IMR-90 (cell line): ENCODE measurements around the gene LIN7B. TPM values are rescaled to one million over a fixed set of nuclear protein-coding genes. Genes with fewer than 3 reads are reported as not detected.
A peak's percentile ranks its signal among the peaks of the same experiment; 100 is the strongest.

Experiments
- ATAC-seq: fragments of 200-7000 bp; cut with Tn5 transposase; 2 replicates; pipeline ENCODE4 v1.9.1; 2020; ENCODE audit warnings: low read depth, mild to moderate bottlenecking, moderate library complexity
- BruUV-seq: library from RNA; stranded (reverse); fragments of 400-500 nt; replicated peaks from 2 replicates; lab custom pipeline; 2021; lab: Mats Ljungman, UMichigan
- CTCF ChIA-PET: fragments of 300-600 bp; formaldehyde crosslinking; extraction: SDS; loops from one replicate; lab custom pipeline; 2021; ENCODE audit warnings: antibody characterized with exemption; lab: Yijun Ruan, JAX
- POLR2A ChIA-PET: fragments of 300-600 bp; sonication (Branson Sonifier 250); formaldehyde crosslinking; loops from one replicate; lab custom pipeline; 2022; ENCODE audit warnings: antibody characterized with exemption; ENCODE audit not compliant: unreplicated experiment; lab: Charles Lee
- DNase-seq: peaks from one replicate; pipeline ENCODE4 v3.0.0; 2013
- H2AFZ ChIP-seq: replicated peaks from 2 replicates; pipeline ENCODE3; 2013; ENCODE audit warnings: low read length, mild to moderate bottlenecking; ENCODE audit not compliant: poor library complexity
- H2AK5ac ChIP-seq: 2 replicates; pipeline ENCODE4 v1.6.1; 2013; ENCODE audit warnings: low read depth, low read length, inconsistent platforms
- H2AK9ac ChIP-seq: replicated peaks from 2 replicates; pipeline ENCODE3; 2013; ENCODE audit warnings: mild to moderate bottlenecking, low read depth, low read length, moderate library complexity; ENCODE audit not compliant: poor library complexity
- H2BK120ac ChIP-seq: 2 replicates; pipeline ENCODE4 v1.6.1; 2013; ENCODE audit warnings: low read depth, low read length, inconsistent platforms
- H2BK15ac ChIP-seq: 3 replicates; pipeline ENCODE4 v1.6.1; 2013; ENCODE audit warnings: low read depth, low read length, inconsistent platforms
- H2BK20ac ChIP-seq: 2 replicates; pipeline ENCODE4 v1.6.1; 2013; ENCODE audit warnings: low read depth, mild to moderate bottlenecking, inconsistent platforms, low read length, moderate library complexity
- H2BK5ac ChIP-seq: 2 replicates; pipeline ENCODE4 v1.6.1; 2013; ENCODE audit warnings: mild to moderate bottlenecking, low read depth, low read length, inconsistent platforms; ENCODE audit not compliant: poor library complexity, severe bottlenecking
- H3K14ac ChIP-seq: replicated peaks from 2 replicates; pipeline ENCODE4 v1.6.1; 2013; ENCODE audit warnings: low read depth, low read length, inconsistent platforms
- H3K18ac ChIP-seq: 2 replicates; pipeline ENCODE4 v1.6.1; 2013; ENCODE audit warnings: low read depth, low read length, control low read depth
- H3K23ac ChIP-seq: 2 replicates; pipeline ENCODE4 v1.6.1; 2013; ENCODE audit warnings: low read depth, low read length, inconsistent platforms
- H3K27ac ChIP-seq: 2 replicates; pipeline ENCODE4 v1.5.1; 2013; ENCODE audit warnings: mild to moderate bottlenecking, control low read depth, low read length; ENCODE audit not compliant: insufficient read depth
- H3K27me3 ChIP-seq: 2 replicates; pipeline ENCODE4 v1.6.1; 2013; ENCODE audit warnings: low read length; ENCODE audit not compliant: control insufficient read depth, insufficient read depth
- H3K36me3 ChIP-seq: 2 replicates; pipeline ENCODE4 v1.6.1; 2013; ENCODE audit warnings: low read length, mixed read lengths; ENCODE audit not compliant: control insufficient read depth, insufficient read depth
- H3K4ac ChIP-seq: 2 replicates; pipeline ENCODE4 v1.6.1; 2013; ENCODE audit warnings: low read depth, low read length, inconsistent platforms
- H3K4me1 ChIP-seq: 2 replicates; pipeline ENCODE4 v1.6.1; 2013; ENCODE audit warnings: low read length, mixed read lengths; ENCODE audit not compliant: control insufficient read depth, insufficient read depth
- H3K4me2 ChIP-seq: 2 replicates; pipeline ENCODE4 v1.6.1; 2013; ENCODE audit warnings: low read depth, mild to moderate bottlenecking, control low read depth, low read length, moderate library complexity
- H3K4me3 ChIP-seq: 2 replicates; pipeline ENCODE4 v1.5.1; 2013; ENCODE audit warnings: low read depth, mild to moderate bottlenecking, control low read depth, low read length, moderate library complexity; ENCODE audit not compliant: insufficient read depth
- H3K56ac ChIP-seq: 2 replicates; pipeline ENCODE4 v1.6.1; 2013; ENCODE audit warnings: low read length, inconsistent platforms; ENCODE audit not compliant: insufficient read depth; ENCODE audit errors: extremely low read depth
- H3K79me1 ChIP-seq, 2 experiments: 2 replicates each; pipeline ENCODE4 v1.6.1; 2013; ENCODE audit warnings: low read length in 2 of 2, inconsistent platforms in 1 of 2, low read depth in 1 of 2
- H3K9ac ChIP-seq: 2 replicates; pipeline ENCODE4 v1.6.1; 2013; ENCODE audit warnings: low read depth, low read length, control low read depth
- H3K9me1 ChIP-seq: 2 replicates; pipeline ENCODE4 v1.6.1; 2013; ENCODE audit warnings: low read length, inconsistent platforms; ENCODE audit not compliant: insufficient read depth
- H3K9me3 ChIP-seq: 2 replicates; pipeline ENCODE4 v1.6.1; 2013; ENCODE audit warnings: low read length; ENCODE audit not compliant: control insufficient read depth, insufficient read depth
- H4K20me1 ChIP-seq: 2 replicates; pipeline ENCODE4 v1.6.1; 2013; ENCODE audit warnings: low read length, inconsistent platforms; ENCODE audit not compliant: insufficient read depth
- H4K5ac ChIP-seq: 2 replicates; pipeline ENCODE4 v1.6.1; 2013; ENCODE audit warnings: mild to moderate bottlenecking, low read depth, low read length, control low read depth
- H4K8ac ChIP-seq, 2 experiments: 2 replicates each; pipeline ENCODE4 v1.6.1; 2013; ENCODE audit warnings: low read depth in 2 of 2, low read length in 2 of 2, control low read depth in 1 of 2, inconsistent platforms in 1 of 2
- H4K91ac ChIP-seq: 2 replicates; pipeline ENCODE4 v1.6.1; 2013; ENCODE audit warnings: low read depth, low read length, inconsistent platforms; ENCODE audit not compliant: insufficient read depth
- CEBPB ChIP-seq: IDR thresholded peaks from 2 replicates; pipeline ENCODE4 v1.6.1; 2012; ENCODE audit warnings: low read depth, low read length, improper control_type of control experiment
- CHD1 ChIP-seq: IDR thresholded peaks from 2 replicates; pipeline ENCODE4 v1.6.1; 2012; ENCODE audit warnings: low read depth, low read length, improper control_type of control experiment
- FOS ChIP-seq: fragments of 150-350 bp; IDR thresholded peaks from 2 replicates; pipeline ENCODE4 v1.6.1; 2016; ENCODE audit warnings: low read depth, low read length
- MAZ ChIP-seq: IDR thresholded peaks from 2 replicates; pipeline ENCODE4 v1.6.1; 2012; ENCODE audit warnings: low read depth, mild to moderate bottlenecking, low read length, improper control_type of control experiment, moderate library complexity, borderline replicate concordance
- MXI1 ChIP-seq: IDR thresholded peaks from 2 replicates; pipeline ENCODE4 v1.6.1; 2012; ENCODE audit warnings: low read depth, mild to moderate bottlenecking, low read length, moderate library complexity, borderline replicate concordance
- NFE2L2 ChIP-seq: fragments of 150-350 bp; IDR thresholded peaks from 2 replicates; pipeline ENCODE4 v1.6.1; 2016; ENCODE audit warnings: low read depth, mild to moderate bottlenecking, low read length
- POLR2A ChIP-seq: IDR thresholded peaks from 2 replicates; pipeline ENCODE4 v1.6.1; 2012; ENCODE audit warnings: mild to moderate bottlenecking, low read depth, low read length
- RAD21 ChIP-seq: IDR thresholded peaks from 2 replicates; pipeline ENCODE4 v1.6.1; 2012; ENCODE audit warnings: low read length, improper control_type of control experiment
- RCOR1 ChIP-seq: IDR thresholded peaks from 2 replicates; pipeline ENCODE4 v1.6.1; 2012; ENCODE audit warnings: mild to moderate bottlenecking, low read length, improper control_type of control experiment; ENCODE audit not compliant: insufficient replicate concordance
- SMC3 ChIP-seq: fragments of 150-350 bp; IDR thresholded peaks from 2 replicates; pipeline ENCODE4 v1.6.1; 2016; ENCODE audit warnings: low read depth, mild to moderate bottlenecking, antibody characterized with exemption, low read length, moderate library complexity
- WGBS, 2 experiments: methylation state at CpG; one replicate each; pipeline versions ENCODE4 v1.1.5 to v1.1.7; 2013; ENCODE audit warnings: missing lambda C conversion rate in 2 of 2; ENCODE audit not compliant: insufficient read length in 1 of 2; ENCODE audit errors: extremely low coverage in 2 of 2; 5-methylcytosine and 5-hydroxymethylcytosine counted together
- dilution Hi-C: fragments of 300-500 bp; cut with HindIII; formaldehyde crosslinking; loops from one replicate; pipeline ENCODE4 v1.14.3; 2018; ENCODE audit warnings: low sequenced_read_pairs; ENCODE audit not compliant: unreplicated experiment
- in situ Hi-C: fragments of 300-500 bp; cut with MboI; formaldehyde crosslinking; loops from 3 replicates; pipeline ENCODE4 v1.14.3; 2019; ENCODE audit warnings: low sequenced_read_pairs, inconsistent platforms, mixed read lengths
- intact Hi-C: fragments of 100-400 bp; cut with micrococcal nuclease; formaldehyde crosslinking; loops from 2 replicates; pipeline ENCODE4 v1.10.0; 2022
- polyA plus RNA-seq, 3 experiments: library from polyadenylated mRNA; depleted of rRNA; stranded (reverse); fragments of >200 nt; gene quantifications; 2 replicates each; pipeline ENCODE4 v1.2.3, GENCODE V29; 2012; ENCODE audit warnings: low replicate concordance in 1 of 3
- total RNA-seq: library from RNA; depleted of rRNA; stranded (reverse); fragments of >200 nt; gene quantifications from 2 replicates; pipeline ENCODE4 v1.2.3, GENCODE V29; 2012
- TF ChIP-seq, protein P1 (sequence below): fragments of 150-350 bp; IDR thresholded peaks from 2 replicates; pipeline ENCODE4 v1.6.1; 2017; ENCODE audit warnings: mild to moderate bottlenecking, antibody characterized with exemption, low read length, low read depth
- TF ChIP-seq, protein P2 (sequence below): fragments of 150-350 bp; IDR thresholded peaks from 2 replicates; pipeline ENCODE4 v1.6.1; 2016; ENCODE audit warnings: low read depth, mild to moderate bottlenecking, low read length, moderate library complexity, borderline replicate concordance
- TF ChIP-seq, protein P3 (sequence below): conservative IDR thresholded peaks from 2 replicates; pipeline ENCODE4 v1.5.1; 2012; ENCODE audit warnings: mild to moderate bottlenecking, low read depth, low read length, improper control_type of control experiment

The LIN7B gene
- total and polyA plus RNA-seq, 2 of the 4 experiments (the other 2 are of a cell fraction) = 3.8 to 8.0 TPM

DNA sequence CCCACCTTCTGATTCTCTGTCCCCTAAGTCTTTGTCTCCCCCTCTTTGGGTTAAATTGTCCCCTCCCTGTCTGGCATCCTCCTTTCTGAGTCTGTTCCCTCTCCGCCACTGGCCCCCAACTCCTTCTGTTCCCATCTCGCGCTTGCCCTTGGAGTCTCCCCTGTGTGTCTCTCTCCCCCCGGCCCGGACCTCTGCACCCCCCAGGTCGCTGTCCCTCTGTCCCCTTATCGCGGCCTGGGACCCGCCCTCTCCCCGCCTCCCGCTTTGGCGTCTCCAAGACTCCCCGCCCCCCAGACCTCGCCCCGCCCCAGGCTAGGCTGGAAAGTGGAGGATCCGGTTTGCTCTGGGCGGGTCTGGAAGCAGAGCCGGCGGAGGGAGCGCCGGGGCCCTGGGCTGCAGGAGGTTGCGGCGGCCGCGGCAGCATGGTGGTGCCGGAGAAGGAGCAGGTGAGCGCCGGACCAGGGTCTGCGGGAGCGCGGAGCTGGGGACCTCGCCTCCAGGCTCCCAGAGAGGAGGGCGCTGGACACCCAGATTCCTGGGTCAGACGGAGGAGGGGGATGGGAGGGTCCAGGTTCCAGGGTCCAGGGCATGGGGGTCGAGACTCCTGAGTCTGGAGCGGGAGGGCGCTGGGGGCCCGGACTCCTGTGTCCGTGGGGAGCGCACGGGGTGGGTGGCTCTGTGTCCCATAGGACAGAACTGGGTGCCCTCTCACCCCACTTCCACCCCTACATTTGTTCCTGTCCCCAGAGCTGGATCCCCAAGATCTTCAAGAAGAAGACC is 43.5 kb downstream of the LIN7B start, which contains the start of gene TRPM4:
Gene TRPM4 (plus strand): TSS at position 348 of the 780 bp plus-strand sequence. CDS start 75 bp downstream, at position 423.
- no peak within 1 kb of the TSS for H2BK120ac ChIP-seq
- H2BK5ac ChIP-seq = peak within 1 kb of the TSS; percentile 37
- BruUV-seq = no TSS peak
- H3K4ac ChIP-seq = peak within 1 kb of the TSS; percentile 74
- peak within 1 kb of the TSS; percentile 93 for H2AK9ac ChIP-seq
- H3K27me3 ChIP-seq = peaks cover 8% of the 10 kb centered on the region; the same call in 1 of the 2 replicates
- dilution Hi-C loops = no loop called here
- no peaks in the 10 kb centered on the region; the same call in 1 of the 2 replicates for H4K20me1 ChIP-seq
- H3K4me2 ChIP-seq = peak within 1 kb of the TSS; percentile 88
- H3K27ac ChIP-seq = peak within 1 kb of the TSS; percentile 64
- H4K91ac ChIP-seq = no peak within 1 kb of the TSS
- peaks cover 2% of the 10 kb centered on the region; the same call in 1 of the 2 replicates for H3K4me1 ChIP-seq
- peak within 1 kb of the TSS; percentile 1; the same call in 1 of the 2 replicates for H2AK5ac ChIP-seq
- H3K4me3 ChIP-seq = peak within 1 kb of the TSS; percentile 97
- peak within 1 kb of the TSS; percentile 31 to 92; a peak in 2 of 4 replicates for H4K8ac ChIP-seq
- no peaks in the 10 kb centered on the region for H3K9me3 ChIP-seq
- H3K18ac ChIP-seq = no peak within 1 kb of the TSS; the same call in 1 of the 2 replicates
- H4K5ac ChIP-seq = no peak within 1 kb of the TSS; the same call in 1 of the 2 replicates
- 0% methylated on average over 3 of the region's 41 CpGs; no CpG with 5 or more reads in 1 of the 2 experiments for WGBS, 2 experiments
- intact Hi-C loops = no loop called here
- no peak within 1 kb of the TSS for H2BK20ac ChIP-seq
- in situ Hi-C loops = no loop called here
- H2BK15ac ChIP-seq = no peak within 1 kb of the TSS
- H3K9me1 ChIP-seq = peaks cover 5% of the 10 kb centered on the region; the same call in 1 of the 2 replicates
- H3K56ac ChIP-seq = peak within 1 kb of the TSS; percentile 51; the same call in 1 of the 2 replicates
- CTCF ChIA-PET = no interaction called here
- H3K79me1 ChIP-seq = peaks cover 8 to 32% of the 10 kb centered on the region in 2 experiments; a peak in 3 of 4 replicates
- POLR2A ChIA-PET = no interaction called here
- peak within 1 kb of the TSS; percentile 86 for H3K9ac ChIP-seq
- ATAC-seq = peak; percentile 99
- H2AFZ ChIP-seq = peak within 1 kb of the TSS; percentile 98
- H3K14ac ChIP-seq = peak within 1 kb of the TSS; percentile 90
- peak; percentile 61 for DNase-seq
- H3K23ac ChIP-seq = peak within 1 kb of the TSS; percentile 21
- no peaks in the 10 kb centered on the region; the same call in 1 of the 2 replicates for H3K36me3 ChIP-seq
- TF ChIP-seq, protein P1, sequence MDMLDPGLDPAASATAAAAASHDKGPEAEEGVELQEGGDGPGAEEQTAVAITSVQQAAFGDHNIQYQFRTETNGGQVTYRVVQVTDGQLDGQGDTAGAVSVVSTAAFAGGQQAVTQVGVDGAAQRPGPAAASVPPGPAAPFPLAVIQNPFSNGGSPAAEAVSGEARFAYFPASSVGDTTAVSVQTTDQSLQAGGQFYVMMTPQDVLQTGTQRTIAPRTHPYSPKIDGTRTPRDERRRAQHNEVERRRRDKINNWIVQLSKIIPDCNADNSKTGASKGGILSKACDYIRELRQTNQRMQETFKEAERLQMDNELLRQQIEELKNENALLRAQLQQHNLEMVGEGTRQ = no peak
- TF ChIP-seq NFE2L2 = no peak
- TF ChIP-seq POLR2A = 0 out of 2 replicates have a peak, but pooled peaks have one; percentile 36
- TF ChIP-seq MXI1 = peak; percentile 47; the same call in 1 of the 2 replicates
- no peak for TF ChIP-seq FOS
- TF ChIP-seq MAZ = peak; percentile 38; the same call in 1 of the 2 replicates
- no peak for TF ChIP-seq RAD21
- TF ChIP-seq RCOR1 = no peak
- TF ChIP-seq SMC3 = no peak
- TF ChIP-seq CHD1 = no peak
- TF ChIP-seq, protein P2, sequence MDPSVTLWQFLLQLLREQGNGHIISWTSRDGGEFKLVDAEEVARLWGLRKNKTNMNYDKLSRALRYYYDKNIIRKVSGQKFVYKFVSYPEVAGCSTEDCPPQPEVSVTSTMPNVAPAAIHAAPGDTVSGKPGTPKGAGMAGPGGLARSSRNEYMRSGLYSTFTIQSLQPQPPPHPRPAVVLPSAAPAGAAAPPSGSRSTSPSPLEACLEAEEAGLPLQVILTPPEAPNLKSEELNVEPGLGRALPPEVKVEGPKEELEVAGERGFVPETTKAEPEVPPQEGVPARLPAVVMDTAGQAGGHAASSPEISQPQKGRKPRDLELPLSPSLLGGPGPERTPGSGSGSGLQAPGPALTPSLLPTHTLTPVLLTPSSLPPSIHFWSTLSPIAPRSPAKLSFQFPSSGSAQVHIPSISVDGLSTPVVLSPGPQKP = no peak
- TF ChIP-seq, protein P3, sequence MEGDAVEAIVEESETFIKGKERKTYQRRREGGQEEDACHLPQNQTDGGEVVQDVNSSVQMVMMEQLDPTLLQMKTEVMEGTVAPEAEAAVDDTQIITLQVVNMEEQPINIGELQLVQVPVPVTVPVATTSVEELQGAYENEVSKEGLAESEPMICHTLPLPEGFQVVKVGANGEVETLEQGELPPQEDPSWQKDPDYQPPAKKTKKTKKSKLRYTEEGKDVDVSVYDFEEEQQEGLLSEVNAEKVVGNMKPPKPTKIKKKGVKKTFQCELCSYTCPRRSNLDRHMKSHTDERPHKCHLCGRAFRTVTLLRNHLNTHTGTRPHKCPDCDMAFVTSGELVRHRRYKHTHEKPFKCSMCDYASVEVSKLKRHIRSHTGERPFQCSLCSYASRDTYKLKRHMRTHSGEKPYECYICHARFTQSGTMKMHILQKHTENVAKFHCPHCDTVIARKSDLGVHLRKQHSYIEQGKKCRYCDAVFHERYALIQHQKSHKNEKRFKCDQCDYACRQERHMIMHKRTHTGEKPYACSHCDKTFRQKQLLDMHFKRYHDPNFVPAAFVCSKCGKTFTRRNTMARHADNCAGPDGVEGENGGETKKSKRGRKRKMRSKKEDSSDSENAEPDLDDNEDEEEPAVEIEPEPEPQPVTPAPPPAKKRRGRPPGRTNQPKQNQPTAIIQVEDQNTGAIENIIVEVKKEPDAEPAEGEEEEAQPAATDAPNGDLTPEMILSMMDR = no peak
- TF ChIP-seq CEBPB = no peak
